OCI-LY1 (cell line): ENCODE results near the gene F10.

Experiments
- H2AFZ ChIP-seq: fragments of 200-600 bp; sonication (generic), shearing (Covaris generic); 2 replicates; pipeline ENCODE4 v1.6.0; 2014; ENCODE audit warnings: antibody characterized with exemption, mild to moderate bottlenecking, low read length
- H3F3A ChIP-seq: fragments of 200-600 bp; sonication (generic), shearing (Covaris generic); 2 replicates; pipeline ENCODE4 v1.6.0; 2014; ENCODE audit warnings: mild to moderate bottlenecking, antibody characterized with exemption, low read length, moderate library complexity; ENCODE audit not compliant: insufficient read depth
- H3K27ac ChIP-seq: fragments of 200-600 bp; sonication (generic); 2 replicates; pipeline ENCODE4 v1.5.1; 2014; ENCODE audit warnings: low read length, mixed run types, mild to moderate bottlenecking, low read depth; ENCODE audit not compliant: poor library complexity, severe bottlenecking
- H3K27me3 ChIP-seq: fragments of 200-600 bp; sonication (generic); 2 replicates; pipeline ENCODE4 v1.6.0; 2014; ENCODE audit warnings: antibody characterized with exemption, mild to moderate bottlenecking, low read length, moderate library complexity; ENCODE audit not compliant: insufficient read depth
- H3K36me3 ChIP-seq: fragments of 200-600 bp; sonication (generic); 2 replicates; pipeline ENCODE4 v1.6.1; 2014; ENCODE audit warnings: mild to moderate bottlenecking, antibody characterized with exemption, low read length, moderate library complexity, mixed read lengths; ENCODE audit not compliant: insufficient read depth
- H3K4me1 ChIP-seq: fragments of 200-600 bp; sonication (generic); 2 replicates; pipeline ENCODE4 v1.5.1; 2014; ENCODE audit warnings: mild to moderate bottlenecking, low read length, moderate library complexity; ENCODE audit not compliant: insufficient read depth, severe bottlenecking
- H3K4me2 ChIP-seq: fragments of 200-600 bp; sonication (generic), shearing (Covaris generic); 2 replicates; pipeline ENCODE4 v1.6.1; 2014; ENCODE audit warnings: low read length
- H3K4me3 ChIP-seq: fragments of 200-600 bp; sonication (generic); 2 replicates; pipeline ENCODE4 v1.5.1; 2014; ENCODE audit warnings: low read length, low read depth, mild to moderate bottlenecking, mixed read lengths; ENCODE audit not compliant: poor library complexity, severe bottlenecking
- H3K79me2 ChIP-seq: fragments of 200-600 bp; shearing (Covaris generic); 2 replicates; pipeline ENCODE4 v1.6.1; 2016; ENCODE audit warnings: mixed run types, low read length, mixed read lengths; ENCODE audit not compliant: insufficient read depth
- H3K9ac ChIP-seq: fragments of 200-600 bp; sonication (generic), shearing (Covaris generic); 2 replicates; pipeline ENCODE4 v1.6.1; 2014; ENCODE audit warnings: mild to moderate bottlenecking, low read length, mixed read lengths
- H3K9me2 ChIP-seq: fragments of 200-600 bp; sonication (generic), shearing (Covaris generic); 2 replicates; pipeline ENCODE4 v1.6.1; 2014; ENCODE audit warnings: low read depth, mild to moderate bottlenecking, low read length, mixed read lengths
- H3K9me3 ChIP-seq: fragments of 200-600 bp; shearing (Covaris generic); 2 replicates; pipeline ENCODE4 v1.6.1; 2014; ENCODE audit warnings: low read length, mixed read lengths
- H4K20me1 ChIP-seq: fragments of 200-600 bp; sonication (generic), shearing (Covaris generic); 2 replicates; pipeline ENCODE4 v1.6.0; 2016; ENCODE audit warnings: mild to moderate bottlenecking, low read length; ENCODE audit not compliant: insufficient read depth
- EZH2 ChIP-seq: fragments of 200-600 bp; sonication (generic), shearing (Covaris generic); IDR thresholded peaks from 2 replicates; pipeline ENCODE4 v1.8.0; 2017; ENCODE audit warnings: borderline replicate concordance, mixed run types, mild to moderate bottlenecking, antibody characterized with exemption, low read length, moderate library complexity, mixed read lengths
- TF ChIP-seq, protein P1 (sequence below): fragments of 200-600 bp; sonication (generic), shearing (Covaris generic); IDR thresholded peaks from 2 replicates; pipeline ENCODE4 v1.5.1; 2017; ENCODE audit warnings: mild to moderate bottlenecking, antibody characterized with exemption, low read length, moderate library complexity, mixed read lengths

F10 gene

DNA sequence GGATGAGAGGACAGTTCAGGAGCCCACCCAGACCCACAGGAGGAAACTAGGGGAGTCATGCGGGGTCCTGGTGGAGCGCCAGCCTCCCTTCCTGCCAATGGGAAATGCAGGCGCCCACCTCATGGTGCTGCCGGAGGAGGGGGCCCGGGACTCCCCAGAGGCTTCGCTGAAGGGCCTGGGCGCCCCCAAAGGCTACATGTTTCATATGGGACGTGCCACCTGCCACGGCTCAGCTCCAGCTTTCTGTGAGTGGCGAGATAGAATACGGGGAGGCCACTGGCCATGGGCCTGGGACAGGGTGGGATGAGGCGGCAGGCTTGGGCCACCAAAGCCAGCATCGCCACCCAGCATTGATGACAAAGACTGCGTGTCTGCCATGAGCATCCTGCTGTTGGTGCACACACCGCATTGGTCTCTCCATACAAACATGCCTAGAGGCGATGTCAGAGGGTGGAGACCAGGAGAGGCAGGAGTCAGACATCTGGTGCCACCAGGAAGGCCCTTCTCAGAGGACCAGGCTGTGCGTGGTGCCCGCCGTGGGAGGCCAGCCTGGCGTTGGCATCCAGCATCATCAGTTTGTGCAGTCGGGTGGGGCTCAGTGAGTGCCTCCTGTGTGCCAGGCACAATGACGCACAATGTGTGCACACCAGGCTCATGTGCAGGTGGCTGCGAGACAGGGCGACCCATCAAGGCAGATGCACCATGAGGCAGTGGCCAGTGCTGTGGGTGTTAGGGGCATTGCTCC, 1.2 kb upstream of the F10 start:
- Histone ChIP-seq H3K4me2 (no peak overlapping the region), H3K9me3 (no peaks in the 10 kb centered on the region), H2AFZ (no peak overlapping the region), H3F3A (no peaks in the 10 kb centered on the region), H3K36me3 (no peaks in the 10 kb centered on the region), H4K20me1 (no peaks in the 10 kb centered on the region), H3K9me2 (no peaks in the 10 kb centered on the region), H3K27ac (no peak overlapping the region), H3K27me3 (peaks cover 7% of the 10 kb centered on the region; the same call in 1 of the 2 replicates), H3K4me1 (no peaks in the 10 kb centered on the region), H3K79me2 (no peaks in the 10 kb centered on the region), H3K9ac (no peak overlapping the region), H3K4me3 (no peak overlapping the region)
- no peak for TF ChIP-seq EZH2
- TF ChIP-seq, protein P1, sequence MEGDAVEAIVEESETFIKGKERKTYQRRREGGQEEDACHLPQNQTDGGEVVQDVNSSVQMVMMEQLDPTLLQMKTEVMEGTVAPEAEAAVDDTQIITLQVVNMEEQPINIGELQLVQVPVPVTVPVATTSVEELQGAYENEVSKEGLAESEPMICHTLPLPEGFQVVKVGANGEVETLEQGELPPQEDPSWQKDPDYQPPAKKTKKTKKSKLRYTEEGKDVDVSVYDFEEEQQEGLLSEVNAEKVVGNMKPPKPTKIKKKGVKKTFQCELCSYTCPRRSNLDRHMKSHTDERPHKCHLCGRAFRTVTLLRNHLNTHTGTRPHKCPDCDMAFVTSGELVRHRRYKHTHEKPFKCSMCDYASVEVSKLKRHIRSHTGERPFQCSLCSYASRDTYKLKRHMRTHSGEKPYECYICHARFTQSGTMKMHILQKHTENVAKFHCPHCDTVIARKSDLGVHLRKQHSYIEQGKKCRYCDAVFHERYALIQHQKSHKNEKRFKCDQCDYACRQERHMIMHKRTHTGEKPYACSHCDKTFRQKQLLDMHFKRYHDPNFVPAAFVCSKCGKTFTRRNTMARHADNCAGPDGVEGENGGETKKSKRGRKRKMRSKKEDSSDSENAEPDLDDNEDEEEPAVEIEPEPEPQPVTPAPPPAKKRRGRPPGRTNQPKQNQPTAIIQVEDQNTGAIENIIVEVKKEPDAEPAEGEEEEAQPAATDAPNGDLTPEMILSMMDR, result no peak

DNA sequence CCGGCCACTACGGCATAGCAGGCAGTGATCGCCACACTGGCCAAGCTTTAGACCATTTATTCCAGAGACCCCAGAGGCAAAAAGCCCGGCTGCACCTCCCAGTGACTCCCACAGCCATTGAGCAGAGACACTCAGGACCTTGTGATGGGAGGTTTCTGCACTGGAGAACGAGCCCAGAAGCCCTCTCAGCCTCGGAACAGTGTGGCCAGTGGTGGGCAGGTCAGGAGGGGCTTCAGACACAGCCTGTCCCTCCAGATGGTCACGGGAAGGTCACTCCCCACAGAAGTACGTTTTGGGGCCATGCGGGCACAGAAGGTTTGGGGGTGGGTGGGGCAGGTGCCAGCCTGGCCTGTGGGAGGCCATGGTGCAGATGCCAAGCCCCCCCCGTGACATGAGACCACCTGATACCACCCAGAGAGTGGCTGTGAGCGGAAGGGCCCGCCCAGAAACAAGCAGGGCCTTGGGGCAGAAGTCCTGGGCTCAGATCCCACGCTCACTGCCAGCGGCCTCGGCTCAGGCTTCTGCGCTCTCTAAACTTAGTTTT, 599 bp upstream of the F10 start:
- H2AFZ ChIP-seq, result no peak overlapping the region
- no peaks in the 10 kb centered on the region for H3K4me1 ChIP-seq

DNA sequence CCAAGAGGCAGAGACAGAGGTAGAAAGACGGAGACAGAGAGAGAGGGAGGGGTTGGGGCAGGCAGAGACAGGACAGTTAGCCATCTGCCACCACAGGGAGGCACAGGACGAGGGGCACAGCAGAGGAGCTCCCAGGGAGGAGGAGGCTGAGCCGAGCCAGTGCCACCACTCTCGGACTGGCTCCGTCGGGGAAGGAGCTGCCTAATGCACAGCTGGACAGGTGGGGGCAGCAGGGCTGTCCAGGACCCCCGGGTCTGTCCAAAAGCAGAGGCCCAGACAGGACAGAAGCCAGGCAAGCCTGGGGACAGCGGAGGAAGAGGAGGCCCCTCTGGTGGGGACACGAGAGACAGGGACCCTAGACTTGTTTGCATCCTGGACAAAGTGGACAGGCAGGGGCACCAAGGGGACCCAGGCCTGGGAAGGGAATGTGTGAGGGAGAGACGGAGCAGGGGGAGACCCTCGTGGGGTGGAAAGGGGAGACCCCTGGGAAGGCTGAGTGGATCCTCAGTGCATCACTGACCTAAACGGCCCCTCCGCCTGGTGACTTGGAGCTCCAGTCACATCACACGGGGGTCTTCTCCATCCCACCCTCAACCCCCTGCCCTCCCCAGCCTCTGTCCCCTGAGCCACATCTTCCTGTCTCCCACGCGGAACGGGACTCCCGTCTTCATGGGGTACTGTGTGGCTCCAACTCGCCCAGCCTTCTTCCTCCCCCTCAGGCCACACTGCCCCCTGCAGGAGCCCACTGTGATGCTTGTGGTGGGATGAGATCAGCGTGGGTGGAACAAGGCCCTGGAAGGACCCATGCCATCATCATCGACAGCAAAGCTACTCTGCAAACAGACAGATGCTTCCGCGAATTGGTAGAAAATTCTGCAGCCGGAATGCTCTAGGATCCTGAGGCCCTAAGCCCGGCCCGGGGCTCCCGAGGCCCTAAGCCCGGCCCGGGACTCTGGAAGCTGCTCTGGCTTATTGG, 915 bp downstream of the F10 start:
- no peaks in the 10 kb centered on the region for H3K79me2 ChIP-seq
- no peaks in the 10 kb centered on the region for H3F3A ChIP-seq
- no peaks in the 10 kb centered on the region for H4K20me1 ChIP-seq
- no peak overlapping the region for H3K27ac ChIP-seq
- no peak overlapping the region for H3K4me2 ChIP-seq
- no peaks in the 10 kb centered on the region for H3K36me3 ChIP-seq
- no peak overlapping the region for H2AFZ ChIP-seq
- H3K27me3 ChIP-seq, result peaks cover 7% of the 10 kb centered on the region; the same call in 1 of the 2 replicates
- H3K9ac ChIP-seq, result no peak overlapping the region
- no peaks in the 10 kb centered on the region for H3K9me3 ChIP-seq
- H3K4me3 ChIP-seq, result no peak overlapping the region
- no peaks in the 10 kb centered on the region for H3K4me1 ChIP-seq
- H3K9me2 ChIP-seq, result no peaks in the 10 kb centered on the region
- no peak for TF ChIP-seq EZH2
- TF ChIP-seq, protein P1, result peak; percentile 60

More for the DNA sequence above, 599 bp upstream of the F10 start:
- Histone ChIP-seq H3K79me2 (no peaks in the 10 kb centered on the region), H3K9ac (no peak overlapping the region), H3K9me3 (no peaks in the 10 kb centered on the region), H3F3A (no peaks in the 10 kb centered on the region), H3K27me3 (peaks cover 7% of the 10 kb centered on the region; the same call in 1 of the 2 replicates), H4K20me1 (no peaks in the 10 kb centered on the region), H3K4me3 (no peak overlapping the region), H3K4me2 (no peak overlapping the region), H3K9me2 (no peaks in the 10 kb centered on the region), H3K36me3 (no peaks in the 10 kb centered on the region), H3K27ac (no peak overlapping the region)
- TF ChIP-seq, protein P1, result no peak
- no peak for TF ChIP-seq EZH2
